Right renal cortex interstitium (tissue), 3 donors: Measurements from ENCODE around the gene POLR3A. TPM values are rescaled to one million over a fixed set of nuclear protein-coding genes. Genes with fewer than 3 reads are reported as not detected.
"Not testable (repeated sequence)": the region's sequence is repeated elsewhere in the genome, so short reads cannot be mapped to it uniquely, and the experiment has no call there.

Source experiments
- DNase-seq, 3 donors: peaks; one replicate each; pipeline ENCODE4 v3.0.0-alpha.2; 2013; ENCODE audit warnings: low read depth in 3 of 3, low spot score in 2 of 3
- polyA plus RNA-seq, 3 donors: library from polyadenylated mRNA; unstranded; fragments of 120-200 nt; gene quantifications; one replicate each; pipeline ENCODE4 v1.2.1, GENCODE V29; 2013; ENCODE audit not compliant: insufficient read length in 3 of 3

The POLR3A gene
- polyA plus RNA-seq, 3 donors = 16.0 to 17.3 (median 17.2) TPM

- DNase-seq = no peak
These were observed 3.5 kb downstream of the POLR3A start for GRCh38 chr10:78025685-78026364.

DNA sequence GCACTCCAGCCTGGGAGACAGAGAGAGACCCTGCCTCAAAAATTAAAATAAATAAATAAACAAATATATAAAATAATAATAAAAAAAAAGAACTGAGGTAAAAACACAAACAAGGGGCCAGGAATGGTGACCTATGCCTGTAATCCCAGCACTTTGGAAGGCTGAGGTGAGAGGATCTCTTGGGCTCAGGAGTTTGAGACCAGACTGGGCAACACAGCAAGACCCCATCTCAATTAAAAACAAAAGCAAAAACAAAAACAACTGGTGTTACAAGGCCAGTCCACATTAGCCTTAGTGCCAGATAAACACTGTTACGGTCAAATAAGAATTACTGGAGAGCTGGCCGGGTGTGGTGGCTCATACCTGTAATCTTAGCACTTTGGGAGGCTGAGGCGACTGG, 5.6 kb downstream of the POLR3A start:
- no peak for DNase-seq

GRCh38 chr10:78021201-78021600, 8.1 kb downstream of the POLR3A start:
- DNase-seq = no peak

DNA sequence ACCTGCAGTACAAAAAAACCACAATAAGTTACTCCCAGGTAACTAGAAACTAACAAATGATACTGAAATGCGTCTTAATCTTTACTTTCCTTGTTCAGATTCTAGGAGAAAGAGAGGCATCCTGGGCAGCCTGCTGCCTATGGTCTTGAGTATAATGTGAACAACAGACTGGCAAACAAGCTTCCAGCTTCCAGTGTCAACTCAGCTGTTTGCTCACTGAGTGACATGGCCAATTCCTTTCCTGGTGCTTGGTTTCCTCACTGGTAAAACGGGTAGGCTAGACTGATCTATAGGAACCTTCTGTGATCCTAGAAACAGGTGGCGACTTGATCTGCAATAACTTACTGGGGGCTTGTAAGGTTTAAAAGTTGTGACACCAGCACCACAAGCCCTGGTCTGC, 10.1 kb downstream of the POLR3A start:
- DNase-seq = no peak

GRCh38 chr10:78017856-78018255, 11.5 kb downstream of the POLR3A start:
- DNase-seq = no peak

DNA sequence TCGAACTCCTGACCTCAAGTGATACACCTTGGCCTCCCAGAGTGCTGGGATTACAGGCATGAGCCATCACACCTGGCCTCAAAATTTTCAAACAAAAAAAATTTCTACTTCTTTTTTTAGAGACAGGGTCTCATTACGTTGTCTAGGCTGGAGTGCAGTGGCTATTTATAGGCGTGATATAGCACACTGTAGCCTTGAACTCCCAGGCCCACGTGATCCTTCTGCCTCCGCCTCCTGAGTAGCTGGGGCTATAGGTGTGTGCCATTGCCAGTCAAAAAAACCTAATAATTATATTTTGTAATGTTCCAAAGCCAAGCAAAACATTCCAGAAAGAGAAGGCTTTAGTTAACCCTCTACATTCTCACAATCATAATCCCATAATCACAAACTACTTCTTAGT, 13.8 kb downstream of the POLR3A start:
- no peak for DNase-seq

DNA sequence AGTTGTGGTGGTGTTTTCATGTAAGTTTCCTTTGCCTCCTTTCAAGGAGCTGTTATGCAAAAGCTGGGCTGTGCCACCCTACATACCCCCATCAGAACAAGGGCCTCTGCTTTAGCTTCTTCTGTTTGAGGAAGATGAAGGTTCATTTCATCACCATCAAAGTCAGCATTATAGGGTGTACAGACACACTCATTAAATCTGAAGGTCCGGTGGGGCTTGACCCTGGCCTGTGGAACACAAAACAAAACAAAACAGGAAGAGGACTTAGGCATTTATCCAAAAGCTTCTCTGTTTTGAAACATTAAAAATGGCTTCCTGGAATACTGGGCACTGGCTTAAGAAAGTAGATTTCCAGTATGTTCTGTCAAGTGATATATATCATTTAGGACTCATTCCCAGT, 15.8 kb downstream of the POLR3A start:
- DNase-seq = no peak

GRCh38 chr10:78011065-78011464, 18.2 kb downstream of the POLR3A start:
- DNase-seq = no peak

DNA sequence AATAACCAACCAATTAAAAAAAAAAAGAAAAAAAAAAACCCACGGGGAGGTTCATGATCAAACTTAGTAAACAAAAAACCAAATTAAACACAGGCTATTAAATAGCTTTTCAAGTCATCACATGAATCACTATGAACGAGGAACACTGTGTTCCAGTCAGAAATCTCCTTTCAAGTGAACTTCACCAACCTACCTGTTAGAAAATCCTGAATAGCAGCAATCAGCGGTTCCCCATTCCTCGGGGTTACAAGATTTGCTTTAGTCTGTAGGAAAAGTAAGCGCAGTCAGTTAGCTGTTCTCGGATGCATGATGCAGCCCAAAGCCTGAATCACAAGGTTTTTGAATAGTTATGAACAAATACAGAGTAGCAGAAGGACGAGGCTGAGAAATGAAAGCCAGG, 19.0 kb downstream of the POLR3A start:
- DNase-seq = no peak

GRCh38 chr10:78009662-78010061, 19.7 kb downstream of the POLR3A start:
- no peak for DNase-seq

DNA sequence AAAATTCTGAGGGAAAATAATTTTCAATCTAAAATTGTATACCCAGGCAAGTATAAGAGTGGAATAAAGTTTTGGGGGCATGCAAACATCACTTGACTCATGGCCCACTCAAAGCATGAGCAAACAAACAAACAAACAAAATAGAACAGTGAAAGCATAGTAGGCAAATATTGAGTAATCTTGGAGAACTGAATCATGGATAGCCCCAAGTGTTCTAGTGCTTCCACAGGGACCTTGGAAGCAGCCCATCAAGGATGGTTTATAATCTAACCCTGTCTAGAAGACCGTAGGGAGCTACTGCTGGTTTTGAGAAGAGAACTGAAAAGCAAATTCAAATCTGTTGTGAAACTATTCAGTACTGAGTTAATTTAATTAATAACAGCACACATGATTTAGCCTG, 22.1 kb downstream of the POLR3A start:
- DNase-seq = no peak

GRCh38 chr10:78004215-78005026, 24.9 kb downstream of the POLR3A start:
- DNase-seq = no peak

DNA sequence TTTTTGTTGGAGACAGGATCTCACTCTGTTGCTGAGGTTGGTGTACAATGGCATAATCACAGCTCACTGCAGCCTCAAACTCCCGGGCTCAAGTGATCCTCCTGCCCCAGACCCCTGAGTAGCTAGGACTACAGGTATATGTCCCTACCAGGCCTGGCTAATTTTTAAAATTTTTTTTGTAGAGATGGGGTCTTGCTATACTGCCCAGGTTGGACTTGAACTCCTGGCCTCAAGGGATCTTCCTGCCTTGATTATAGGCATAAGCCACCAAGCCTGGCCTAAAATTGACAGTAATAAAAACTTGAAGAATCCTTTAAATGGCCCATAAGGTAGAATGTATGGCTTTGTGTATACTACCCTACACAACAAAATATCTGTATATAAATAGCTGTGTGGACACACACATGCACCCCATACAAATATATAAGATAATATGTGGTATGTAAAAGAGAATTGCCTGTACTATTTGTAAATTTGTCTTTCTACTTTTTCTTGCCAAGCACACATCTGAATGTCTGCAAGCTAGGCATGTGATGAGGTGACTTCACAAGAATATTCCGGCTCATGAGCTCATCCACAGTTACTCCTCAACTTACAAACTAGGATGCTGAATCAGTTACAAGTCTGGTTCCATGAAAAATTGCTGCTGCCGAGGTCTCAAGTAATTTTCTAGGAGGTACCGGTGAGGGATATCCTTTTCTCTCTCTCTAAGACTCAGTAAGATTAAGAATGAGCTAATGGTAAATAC, 26.6 kb downstream of the POLR3A start:
- DNase-seq = no peak

GRCh38 chr10:78000956-78001472, 28.3 kb downstream of the POLR3A start:
- no peak for DNase-seq

- DNase-seq = no peak
These were observed 29.1 kb downstream of the POLR3A start for GRCh38 chr10:78000206-78000605.

DNA sequence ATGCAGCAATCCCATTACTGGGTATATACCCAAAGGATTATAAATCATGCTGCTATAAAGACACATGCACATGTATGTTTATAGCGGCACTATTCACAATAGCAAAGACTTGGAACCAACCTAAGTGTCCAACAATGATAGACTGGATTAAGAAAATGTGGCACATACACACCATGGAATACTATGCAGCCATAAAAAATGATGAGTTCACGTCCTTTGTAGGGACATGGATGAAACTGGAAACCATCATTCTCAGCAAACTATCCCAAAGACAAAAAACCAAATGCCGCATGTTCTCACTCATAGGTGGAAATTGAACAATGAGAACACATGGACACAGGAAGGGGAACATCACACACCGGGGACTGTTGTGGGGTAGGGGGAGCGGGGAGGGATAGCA, 30.5 kb downstream of the POLR3A start:
- not testable (repeated sequence) for DNase-seq

DNA sequence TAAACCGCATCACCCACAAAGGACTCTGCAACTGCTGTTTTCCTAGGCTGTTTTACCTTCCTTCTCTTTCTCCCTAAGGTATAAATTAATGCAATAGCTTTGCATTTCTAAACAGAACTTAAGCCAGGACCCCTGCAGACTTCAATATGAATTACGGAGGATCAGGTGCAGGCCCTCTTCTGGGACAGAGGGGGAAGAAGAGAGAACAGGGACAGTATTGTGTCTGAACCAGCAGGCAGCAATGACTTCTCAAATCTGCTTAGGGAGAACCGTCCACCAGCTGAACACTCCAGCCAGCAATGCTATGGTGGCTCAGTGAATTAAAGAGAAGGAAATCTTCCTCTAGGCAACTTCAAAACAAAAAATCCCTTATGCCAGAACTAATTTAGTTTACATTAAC, 35.7 kb downstream of the POLR3A start:
- DNase-seq = no peak

- DNase-seq = no peak
These were observed 40.1 kb downstream of the POLR3A start for GRCh38 chr10:77989081-77989724.

- no peak for DNase-seq
These were observed 41.6 kb downstream of the POLR3A start for GRCh38 chr10:77987671-77988255.

GRCh38 chr10:77984986-77985385, 44.3 kb downstream of the POLR3A start:
- no peak for DNase-seq
